Neural progenitor cell (in vitro differentiated cells): ENCODE results near the gene PARVG. TPM values are rescaled to one million over a fixed set of nuclear protein-coding genes. Genes with fewer than 3 reads are reported as not detected.

ENCODE experiments used
- DNase-seq: peaks from one replicate; pipeline ENCODE4 v3.0.0-alpha.2; 2016; ENCODE audit warnings: low spot score
- H2AFZ ChIP-seq: fragments of 200-600 bp; sonication (generic); replicated peaks from 2 replicates; pipeline ENCODE4 v1.6.1; 2016; ENCODE audit warnings: antibody characterized with exemption
- H3F3A ChIP-seq: fragments of 200-600 bp; sonication (generic); 2 replicates; pipeline ENCODE4 v1.6.1; 2016; ENCODE audit warnings: antibody characterized with exemption, low read depth
- H3K27ac ChIP-seq: fragments of 200-600 bp; sonication (generic); 2 replicates; pipeline ENCODE4 v1.5.1; 2016; ENCODE audit warnings: mild to moderate bottlenecking
- H3K27me3 ChIP-seq: fragments of 200-600 bp; sonication (generic); 2 replicates; pipeline ENCODE4 v1.6.1; 2016; ENCODE audit warnings: mild to moderate bottlenecking, moderate library complexity
- H3K36me3 ChIP-seq: fragments of 200-600 bp; sonication (generic); 2 replicates; pipeline ENCODE4 v1.5.1; 2016
- H3K4me1 ChIP-seq: fragments of 200-600 bp; sonication (generic); 2 replicates; pipeline ENCODE4 v1.6.1; 2016; ENCODE audit warnings: mixed run types
- H3K4me2 ChIP-seq: fragments of 200-600 bp; sonication (generic); 2 replicates; pipeline ENCODE4 v1.6.1; 2016
- H3K4me3 ChIP-seq: fragments of 200-600 bp; sonication (generic); 2 replicates; pipeline ENCODE4 v1.5.1; 2016
- H3K79me2 ChIP-seq: fragments of 200-600 bp; sonication (generic); 2 replicates; pipeline ENCODE4 v1.6.1; 2016; ENCODE audit warnings: low read depth
- H3K9ac ChIP-seq: fragments of 200-600 bp; sonication (generic); 2 replicates; pipeline ENCODE4 v1.6.1; 2016
- H3K9me3 ChIP-seq: fragments of 200-600 bp; sonication (generic); 2 replicates; pipeline ENCODE4 v1.5.1; 2016; ENCODE audit warnings: low read depth
- H4K20me1 ChIP-seq: fragments of 200-600 bp; sonication (generic); 2 replicates; pipeline ENCODE4 v1.6.1; 2016; ENCODE audit warnings: low read depth
- H3K27ac Mint-ChIP-seq: 3 replicates; pipeline ENCODE4 v1.8.0; 2021; ENCODE audit warnings: mixed read lengths
- H3K27me3 Mint-ChIP-seq: 2 replicates; pipeline ENCODE4 v1.8.0; 2022; ENCODE audit warnings: low read depth, mild to moderate bottlenecking, inconsistent platforms, moderate library complexity, mixed read lengths; ENCODE audit not compliant: insufficient read depth
- H3K36me3 Mint-ChIP-seq: 3 replicates; pipeline ENCODE4 v1.8.0; 2021; ENCODE audit warnings: mixed read lengths
- H3K4me1 Mint-ChIP-seq: 3 replicates; pipeline ENCODE4 v1.8.0; 2021; ENCODE audit warnings: mixed read lengths
- H3K4me3 Mint-ChIP-seq: 3 replicates; pipeline ENCODE4 v1.8.0; 2021; ENCODE audit warnings: mild to moderate bottlenecking, moderate library complexity, mixed read lengths
- H3K9me3 Mint-ChIP-seq: 3 replicates; pipeline ENCODE4 v1.8.0; 2020; ENCODE audit warnings: mixed read lengths
- CTCF ChIP-seq: fragments of 200-600 bp; sonication (generic); IDR thresholded peaks from 2 replicates; pipeline ENCODE4 v1.5.1; 2017; ENCODE audit warnings: antibody characterized with exemption, mild to moderate bottlenecking
- EZH2 ChIP-seq: fragments of 200-600 bp; sonication (generic); IDR thresholded peaks from 2 replicates; pipeline ENCODE4 v1.6.1; 2017; ENCODE audit warnings: antibody characterized with exemption, mild to moderate bottlenecking, moderate library complexity
- EZH2phosphoT487 ChIP-seq: fragments of 200-600 bp; sonication (generic); IDR thresholded peaks from 2 replicates; pipeline ENCODE4 v1.6.1; 2017; ENCODE audit warnings: antibody characterized with exemption
- total RNA-seq: library from RNA; depleted of rRNA; stranded (reverse); fragments of >200 nt; gene quantifications from 2 replicates; pipeline ENCODE4 v1.2.3, GENCODE V29; 2015; ENCODE audit warnings: low replicate concordance

PARVG gene
- total RNA-seq, 1 donor from 2014 or later = not detected

- peaks cover 25% of the 10 kb centered on the region for H3K4me1 ChIP-seq
- Mint-ChIP-seq H3K9me3 (no peaks in the 10 kb centered on the region), H3K27ac (no peak overlapping the region), H3K27me3 (peaks cover 5% of the 10 kb centered on the region), H3K36me3 (no peaks in the 10 kb centered on the region), H3K4me1 (peaks cover 20% of the 10 kb centered on the region), H3K4me3 (no peak overlapping the region)
- H2AFZ ChIP-seq = no peak overlapping the region
- no peak overlapping the region for H3K9ac ChIP-seq
- no peak for TF ChIP-seq EZH2phosphoT487
- no peak for TF ChIP-seq EZH2
- no peaks in the 10 kb centered on the region for H3K36me3 ChIP-seq
- no peaks in the 10 kb centered on the region for H3K9me3 ChIP-seq
- H3K4me3 ChIP-seq = no peak overlapping the region
- no peaks in the 10 kb centered on the region for H3K27me3 ChIP-seq
- H3K79me2 ChIP-seq = no peaks in the 10 kb centered on the region
- DNase-seq = no peak
- no peak overlapping the region for H3K27ac ChIP-seq
- H4K20me1 ChIP-seq = no peaks in the 10 kb centered on the region
- H3K4me2 ChIP-seq = no peak overlapping the region
- H3F3A ChIP-seq = peaks cover 21% of the 10 kb centered on the region
Observed at GRCh38 chr22:44184006-44184405, 3.3 kb downstream of the PARVG start.

- no peak overlapping the region for H2AFZ ChIP-seq
- no peaks in the 10 kb centered on the region for H3K36me3 ChIP-seq
- H3K9ac ChIP-seq = no peak overlapping the region
- no peak overlapping the region for H3K4me3 Mint-ChIP-seq
- no peaks in the 10 kb centered on the region for H4K20me1 ChIP-seq
- no peaks in the 10 kb centered on the region for H3K27me3 ChIP-seq
- H3K9me3 Mint-ChIP-seq = no peaks in the 10 kb centered on the region
- H3K4me1 Mint-ChIP-seq = peaks cover 7% of the 10 kb centered on the region
- no peak overlapping the region for H3K4me3 ChIP-seq
- H3K36me3 Mint-ChIP-seq = no peaks in the 10 kb centered on the region
- H3K4me2 ChIP-seq = no peak overlapping the region
- H3K4me1 ChIP-seq = peaks cover 11% of the 10 kb centered on the region
- no peak overlapping the region for H3K27ac Mint-ChIP-seq
- H3K79me2 ChIP-seq = no peaks in the 10 kb centered on the region
- H3K27ac ChIP-seq = no peak overlapping the region
- H3F3A ChIP-seq = peaks cover 7% of the 10 kb centered on the region
- H3K9me3 ChIP-seq = no peaks in the 10 kb centered on the region
- H3K27me3 Mint-ChIP-seq = peaks cover 5% of the 10 kb centered on the region
- TF ChIP-seq CTCF (no peak), EZH2 (no peak), EZH2phosphoT487 (no peak)
- no peak for DNase-seq
Observed at GRCh38 chr22:44185237-44186120, 4.8 kb downstream of the PARVG start.

- peaks cover under 1% of the 10 kb centered on the region for H3K4me1 Mint-ChIP-seq
- no peak overlapping the region for H3K27ac Mint-ChIP-seq
- H4K20me1 ChIP-seq = no peaks in the 10 kb centered on the region
- no peaks in the 10 kb centered on the region for H3K9me3 ChIP-seq
- no peak overlapping the region for H3K4me3 ChIP-seq
- no peaks in the 10 kb centered on the region for H3K36me3 Mint-ChIP-seq
- H3K27me3 ChIP-seq = no peaks in the 10 kb centered on the region
- peaks cover 2% of the 10 kb centered on the region for H3K27me3 Mint-ChIP-seq
- H3F3A ChIP-seq = peaks cover under 1% of the 10 kb centered on the region
- H3K79me2 ChIP-seq = no peaks in the 10 kb centered on the region
- H3K36me3 ChIP-seq = no peaks in the 10 kb centered on the region
- H3K4me1 ChIP-seq = peaks cover 6% of the 10 kb centered on the region
- H3K27ac ChIP-seq = no peak overlapping the region
- DNase-seq = no peak
- H3K4me2 ChIP-seq = no peak overlapping the region
- H3K9me3 Mint-ChIP-seq = no peaks in the 10 kb centered on the region
- H3K4me3 Mint-ChIP-seq = no peak overlapping the region
- no peak overlapping the region for H2AFZ ChIP-seq
- no peak overlapping the region for H3K9ac ChIP-seq
- TF ChIP-seq CTCF (no peak), EZH2 (no peak), EZH2phosphoT487 (no peak)
Observed at GRCh38 chr22:44186121-44186510, 5.4 kb downstream of the PARVG start.

- Histone ChIP-seq H4K20me1 (no peaks in the 10 kb centered on the region), H3K27me3 (no peaks in the 10 kb centered on the region), H3K27ac (no peak overlapping the region), H3F3A (no peaks in the 10 kb centered on the region), H3K4me1 (peaks cover under 1% of the 10 kb centered on the region), H3K4me3 (no peak overlapping the region), H3K79me2 (no peaks in the 10 kb centered on the region), H3K9ac (no peak overlapping the region), H3K9me3 (no peaks in the 10 kb centered on the region), H3K36me3 (no peaks in the 10 kb centered on the region), H2AFZ (no peak overlapping the region), H3K4me2 (no peak overlapping the region)
- H3K27me3 Mint-ChIP-seq = peaks cover 2% of the 10 kb centered on the region
- H3K9me3 Mint-ChIP-seq = no peaks in the 10 kb centered on the region
- H3K36me3 Mint-ChIP-seq = no peaks in the 10 kb centered on the region
- TF ChIP-seq EZH2phosphoT487 = no peak
- TF ChIP-seq EZH2 = no peak
- no peak for TF ChIP-seq CTCF
- peaks cover 2% of the 10 kb centered on the region for H3K4me1 Mint-ChIP-seq
- no peak for DNase-seq
- H3K27ac Mint-ChIP-seq = no peak overlapping the region
- no peak overlapping the region for H3K4me3 Mint-ChIP-seq
Observed at GRCh38 chr22:44186737-44187136, 6.0 kb downstream of the PARVG start.
